SIG-M5 (cell line): ENCODE results near the gene FHL2.

Source experiments
- DNase-seq: peaks from one replicate; lab custom pipeline; 2025; lab: John Stamatoyannopoulos, UW

Gene FHL2

GRCh38 chr2:105422801-105423200 is 23.9 kb upstream of the FHL2 start:
- no peak for DNase-seq

GRCh38 chr2:105421053-105421452 is 22.2 kb upstream of the FHL2 start:
- DNase-seq = no peak

GRCh38 chr2:105418522-105418921 is 19.7 kb upstream of the FHL2 start:
- no peak for DNase-seq

- no peak for DNase-seq
Measured at GRCh38 chr2:105417857-105418436, 19.1 kb upstream of the FHL2 start.

- DNase-seq = no peak
Measured at GRCh38 chr2:105416156-105416555, 17.3 kb upstream of the FHL2 start.

GRCh38 chr2:105415007-105415406 is 16.2 kb upstream of the FHL2 start:
- no peak for DNase-seq

- no peak for DNase-seq
Measured at GRCh38 chr2:105413206-105413605, 14.4 kb upstream of the FHL2 start.

- no peak for DNase-seq
Measured at GRCh38 chr2:105412584-105412983, 13.7 kb upstream of the FHL2 start.

GRCh38 chr2:105411720-105412407 is 13.0 kb upstream of the FHL2 start:
- DNase-seq = no peak

GRCh38 chr2:105410554-105410953 is 11.7 kb upstream of the FHL2 start:
- no peak for DNase-seq

GRCh38 chr2:105409717-105410116 is 10.9 kb upstream of the FHL2 start:
- no peak for DNase-seq

- no peak for DNase-seq
Measured at GRCh38 chr2:105407946-105408743, 9.3 kb upstream of the FHL2 start.

- DNase-seq = no peak
Measured at GRCh38 chr2:105406221-105406620, 7.4 kb upstream of the FHL2 start.

GRCh38 chr2:105405291-105405690 is 6.4 kb upstream of the FHL2 start:
- no peak for DNase-seq

GRCh38 chr2:105404736-105405135 is 5.9 kb upstream of the FHL2 start:
- no peak for DNase-seq

GRCh38 chr2:105403783-105404698 is 5.2 kb upstream of the FHL2 start:
- no peak for DNase-seq

GRCh38 chr2:105403241-105403782 is 4.5 kb upstream of the FHL2 start:
- DNase-seq = no peak

GRCh38 chr2:105402809-105403208 is 4.0 kb upstream of the FHL2 start:
- DNase-seq = no peak

GRCh38 chr2:105401867-105402266 is 3.0 kb upstream of the FHL2 start:
- DNase-seq = no peak

- no peak for DNase-seq
Measured at GRCh38 chr2:105400138-105400540, 1.3 kb upstream of the FHL2 start.

- DNase-seq = no peak
Measured at GRCh38 chr2:105399207-105399861, 483 bp upstream of the FHL2 start.
